Vagina (tissue), 2 donors: ENCODE results near the gene RTTN. TPM values are rescaled to one million over a fixed set of nuclear protein-coding genes. Genes with fewer than 3 reads are reported as not detected.

Experiments
- DNase-seq, 2 donors: peaks; one replicate each; pipeline ENCODE4 v3.0.0-alpha.2; 2017; ENCODE audit errors: extremely low spot score in 2 of 2
- H3K27ac ChIP-seq: fragments of 200-600 bp; sonication (generic); one replicate; pipeline ENCODE4 v1.5.1; 2019
- H3K27me3 ChIP-seq: fragments of 200-600 bp; sonication (generic); one replicate; pipeline ENCODE4 v1.5.1; 2019
- H3K36me3 ChIP-seq, 2 donors: fragments of 200-600 bp; sonication (generic); one replicate each; pipeline ENCODE4 v1.5.1; 2017 to 2019
- H3K4me1 ChIP-seq: fragments of 200-600 bp; sonication (generic); one replicate; pipeline ENCODE4 v1.5.1; 2019
- H3K4me3 ChIP-seq, 2 donors: fragments of 200-600 bp; sonication (generic); 1 replicate in 1 of 2; 2 replicates in 1 of 2; pipeline ENCODE4 v1.5.1; 2016 to 2019
- H3K9me3 ChIP-seq: fragments of 200-600 bp; sonication (generic); one replicate; pipeline ENCODE4 v1.5.1; 2019
- POLR2A ChIP-seq, 2 donors: fragments of 450-650 bp; IDR thresholded peaks; one replicate each; pipeline ENCODE4 v1.6.1; 2017; ENCODE audit warnings: antibody characterized with exemption in 2 of 2, mild to moderate bottlenecking in 2 of 2, moderate library complexity in 2 of 2
- POLR2AphosphoS5 ChIP-seq, 2 donors: sonication (generic); formaldehyde crosslinking; IDR thresholded peaks; one replicate each; pipeline ENCODE4 v1.9.0; 2017; ENCODE audit warnings: antibody characterized with exemption in 2 of 2, mild to moderate bottlenecking in 2 of 2, low read depth in 1 of 2; ENCODE audit not compliant: insufficient read depth in 1 of 2
- intact Hi-C: fragments of 100-400 bp; cut with DNase I; formaldehyde crosslinking; loops from one replicate; pipeline ENCODE4 v1.15.1; 2023
- total RNA-seq: library from RNA; depleted of rRNA; stranded (reverse); fragments of >200 nt; gene quantifications from one replicate; pipeline ENCODE4 v1.2.3, GENCODE V29; 2016
- TF ChIP-seq, protein P1 (sequence below), 3 experiments: fragments of 450-650 bp in 2 of 3; fragments of 200-600 bp in 1 of 3; sonication (generic) in 1 of 3; IDR thresholded peaks; one replicate each; pipeline ENCODE4 v1.5.1; 2017 to 2019; ENCODE audit warnings: antibody characterized with exemption in 3 of 3, mild to moderate bottlenecking in 2 of 3, moderate library complexity in 2 of 3

The RTTN gene
- total RNA-seq, 1 donor from 2014 or later, result 16.7 TPM

GRCh38 chr18:70166668-70167067 is 38.8 kb downstream of the RTTN start:
- Histone ChIP-seq H3K4me1 (peaks cover 7% of the 10 kb centered on the region), H3K4me3 (no peak overlapping the region), H3K27ac (no peak overlapping the region), H3K27me3 (no peaks in the 10 kb centered on the region), H3K9me3 (no peaks in the 10 kb centered on the region), H3K36me3 (peaks cover 0 to 9% of the 10 kb centered on the region in 2 donors)
- TF ChIP-seq, protein P1, sequence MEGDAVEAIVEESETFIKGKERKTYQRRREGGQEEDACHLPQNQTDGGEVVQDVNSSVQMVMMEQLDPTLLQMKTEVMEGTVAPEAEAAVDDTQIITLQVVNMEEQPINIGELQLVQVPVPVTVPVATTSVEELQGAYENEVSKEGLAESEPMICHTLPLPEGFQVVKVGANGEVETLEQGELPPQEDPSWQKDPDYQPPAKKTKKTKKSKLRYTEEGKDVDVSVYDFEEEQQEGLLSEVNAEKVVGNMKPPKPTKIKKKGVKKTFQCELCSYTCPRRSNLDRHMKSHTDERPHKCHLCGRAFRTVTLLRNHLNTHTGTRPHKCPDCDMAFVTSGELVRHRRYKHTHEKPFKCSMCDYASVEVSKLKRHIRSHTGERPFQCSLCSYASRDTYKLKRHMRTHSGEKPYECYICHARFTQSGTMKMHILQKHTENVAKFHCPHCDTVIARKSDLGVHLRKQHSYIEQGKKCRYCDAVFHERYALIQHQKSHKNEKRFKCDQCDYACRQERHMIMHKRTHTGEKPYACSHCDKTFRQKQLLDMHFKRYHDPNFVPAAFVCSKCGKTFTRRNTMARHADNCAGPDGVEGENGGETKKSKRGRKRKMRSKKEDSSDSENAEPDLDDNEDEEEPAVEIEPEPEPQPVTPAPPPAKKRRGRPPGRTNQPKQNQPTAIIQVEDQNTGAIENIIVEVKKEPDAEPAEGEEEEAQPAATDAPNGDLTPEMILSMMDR (IDR thresholded peaks at IDR 0.05), result no peak
- TF ChIP-seq POLR2A (IDR thresholded peaks at IDR 0.05), result no peak
- no peak for TF ChIP-seq POLR2AphosphoS5 (IDR thresholded peaks at IDR 0.05; ENCODE audit: insufficient read depth in 1 of 2, low read depth in 1 of 2)
- intact Hi-C loops, result no loop called here
- DNase-seq, result no peak

GRCh38 chr18:70165936-70166335 is 39.6 kb downstream of the RTTN start:
- no peak overlapping the region for H3K27ac ChIP-seq
- peaks cover 0 to 12% of the 10 kb centered on the region in 2 donors for H3K36me3 ChIP-seq
- intact Hi-C loops, result no loop called here
- peaks cover 7% of the 10 kb centered on the region for H3K4me1 ChIP-seq
- H3K9me3 ChIP-seq, result no peaks in the 10 kb centered on the region
- no peak overlapping the region for H3K4me3 ChIP-seq
- DNase-seq, result no peak
- TF ChIP-seq POLR2A (IDR thresholded peaks at IDR 0.05) (no peak), POLR2AphosphoS5 (IDR thresholded peaks at IDR 0.05; ENCODE audit: insufficient read depth in 1 of 2, low read depth in 1 of 2) (no peak)
- TF ChIP-seq, protein P1 (IDR thresholded peaks at IDR 0.05), result no peak
- H3K27me3 ChIP-seq, result no peaks in the 10 kb centered on the region

DNA sequence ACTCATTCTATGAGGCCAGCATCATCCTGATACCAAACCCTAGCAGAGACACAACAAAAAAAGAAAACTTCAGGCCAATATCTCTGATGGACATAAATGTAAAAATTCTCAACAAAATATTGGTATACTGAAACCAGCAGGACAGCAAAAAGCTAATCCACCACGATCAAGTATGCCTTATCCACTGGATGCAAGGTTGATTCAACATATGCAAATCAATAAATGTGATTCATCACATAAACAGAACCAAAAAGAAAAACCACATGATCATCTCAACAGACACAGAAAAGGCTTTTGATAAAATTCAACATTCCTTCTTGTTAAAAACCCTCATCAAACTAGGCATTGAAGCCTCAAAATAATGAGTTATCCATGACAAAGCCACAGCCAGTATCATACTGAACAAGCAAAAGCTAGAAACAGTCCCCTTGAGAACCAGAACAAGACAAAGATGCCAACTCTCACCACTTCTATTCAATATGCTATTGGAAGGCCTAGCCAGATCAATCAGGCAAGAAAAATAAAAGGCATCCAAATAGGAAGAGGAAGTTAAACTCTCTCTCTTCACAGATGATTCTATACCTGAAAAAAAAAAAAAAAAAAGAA is 45.3 kb downstream of the RTTN start:
- H3K9me3 ChIP-seq, result no peaks in the 10 kb centered on the region
- no peak for DNase-seq
- no peak overlapping the region for H3K27ac ChIP-seq
- no peak overlapping the region for H3K4me3 ChIP-seq
- intact Hi-C loops, result no loop called here
- TF ChIP-seq, protein P1 (IDR thresholded peaks at IDR 0.05), result no peak
- TF ChIP-seq POLR2AphosphoS5 (IDR thresholded peaks at IDR 0.05; ENCODE audit: insufficient read depth in 1 of 2, low read depth in 1 of 2) (no peak), POLR2A (IDR thresholded peaks at IDR 0.05) (no peak)
- H3K4me1 ChIP-seq, result no peaks in the 10 kb centered on the region
- peaks cover 0 to 13% of the 10 kb centered on the region in 2 donors for H3K36me3 ChIP-seq
- no peaks in the 10 kb centered on the region for H3K27me3 ChIP-seq

GRCh38 chr18:70158992-70159717 is 46.3 kb downstream of the RTTN start:
- TF ChIP-seq POLR2A (IDR thresholded peaks at IDR 0.05) (no peak), POLR2AphosphoS5 (IDR thresholded peaks at IDR 0.05; ENCODE audit: insufficient read depth in 1 of 2, low read depth in 1 of 2) (no peak)
- TF ChIP-seq, protein P1 (IDR thresholded peaks at IDR 0.05), result no peak
- intact Hi-C loops, result no loop called here

DNA sequence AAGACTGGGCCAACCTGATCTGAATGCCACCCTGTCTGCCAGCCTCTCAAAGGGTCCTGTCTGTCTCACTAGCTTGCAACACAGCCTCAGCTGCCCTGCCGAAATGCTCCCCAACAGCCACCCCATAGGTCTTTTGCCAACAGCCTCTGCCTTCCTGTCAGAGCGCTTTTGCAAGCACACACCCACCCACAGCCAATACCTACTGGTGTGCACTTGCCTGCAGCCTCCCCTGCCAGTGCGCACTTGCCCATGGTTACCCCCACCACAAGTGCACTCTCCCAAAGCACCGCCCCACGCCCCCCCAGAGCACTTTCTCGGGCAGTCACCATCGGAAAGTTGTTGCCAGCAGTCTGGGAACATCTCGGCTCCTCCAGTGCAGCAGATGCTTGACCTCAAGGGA is 48.6 kb downstream of the RTTN start:
- no peaks in the 10 kb centered on the region for H3K4me1 ChIP-seq
- no peak for DNase-seq
- intact Hi-C loops, result no loop called here
- no peak overlapping the region for H3K27ac ChIP-seq
- H3K27me3 ChIP-seq, result no peaks in the 10 kb centered on the region
- TF ChIP-seq, protein P1 (IDR thresholded peaks at IDR 0.05), result no peak
- TF ChIP-seq POLR2AphosphoS5 (IDR thresholded peaks at IDR 0.05; ENCODE audit: insufficient read depth in 1 of 2, low read depth in 1 of 2) (no peak), POLR2A (IDR thresholded peaks at IDR 0.05) (no peak)
- H3K9me3 ChIP-seq, result no peaks in the 10 kb centered on the region
- no peak overlapping the region for H3K4me3 ChIP-seq
- peaks cover 0 to 7% of the 10 kb centered on the region in 2 donors for H3K36me3 ChIP-seq

More at GRCh38 chr18:70158992-70159717, 46.3 kb downstream of the RTTN start:
- Histone ChIP-seq H3K4me3 (no peak overlapping the region), H3K27ac (no peak overlapping the region), H3K9me3 (no peaks in the 10 kb centered on the region), H3K27me3 (no peaks in the 10 kb centered on the region), H3K36me3 (peaks cover 0 to 13% of the 10 kb centered on the region in 2 donors), H3K4me1 (no peaks in the 10 kb centered on the region)
- DNase-seq, result no peak
